AG09309 (cell line): ENCODE results near the gene COPS4.
"Not testable (repeated sequence)": the region's sequence is repeated elsewhere in the genome, so short reads cannot be mapped to it uniquely, and the experiment has no call there.

Experiments used
- DNase-seq: peaks from one replicate; pipeline ENCODE4 v3.0.0-alpha.2; 2010; ENCODE audit warnings: low read depth
- H3K4me3 ChIP-seq: 2 replicates; pipeline ENCODE4 v1.5.1; 2011; ENCODE audit warnings: mild to moderate bottlenecking, low read depth, low read length, moderate library complexity; ENCODE audit not compliant: control insufficient read depth
- CTCF ChIP-seq: IDR thresholded peaks from 2 replicates; pipeline ENCODE4 v1.5.1; 2011; ENCODE audit warnings: mild to moderate bottlenecking, low read depth, low read length, inconsistent platforms; ENCODE audit not compliant: insufficient read depth, control insufficient read depth; ENCODE audit errors: missing control alignments

The COPS4 gene

GRCh38 chr4:83034630-83035494 is at the start of gene COPS4:
COPS4 (plus strand) TSS chr4:83035183; CDS start chr4:83035225, 42 bp downstream.
- TF ChIP-seq CTCF: peak; percentile 51
- H3K4me3 ChIP-seq: peak within 1 kb of the TSS; percentile 90
- DNase-seq: peak; percentile 99

GRCh38 chr4:82987519-82987918 is 47.5 kb upstream of the COPS4 start:
- DNase-seq, H3K4me3 ChIP-seq: not testable (repeated sequence)

- no peak overlapping the region for H3K4me3 ChIP-seq
- no peak for TF ChIP-seq CTCF
- peak; percentile 75 for DNase-seq
These were observed 46.6 kb upstream of the COPS4 start for GRCh38 chr4:82988323-82988832.

- TF ChIP-seq CTCF: no peak
- no peak overlapping the region for H3K4me3 ChIP-seq
- no peak for DNase-seq
These were observed 45.2 kb upstream of the COPS4 start for GRCh38 chr4:82989575-82990429.

- DNase-seq: no peak
- H3K4me3 ChIP-seq: no peak overlapping the region
- no peak for TF ChIP-seq CTCF
These were observed 40.1 kb upstream of the COPS4 start for GRCh38 chr4:82994834-82995233.

GRCh38 chr4:82998898-82999297 is 36.1 kb upstream of the COPS4 start:
- H3K4me3 ChIP-seq: no peak overlapping the region
- no peak for TF ChIP-seq CTCF
- DNase-seq: no peak
